Panc1 (cell line): ENCODE results near the gene CYSTM1. TPM values are rescaled to one million over a fixed set of nuclear protein-coding genes. Genes with fewer than 3 reads are reported as not detected.

Experiments
- ATAC-seq: fragments of 200-7000 bp; cut with Tn5 transposase; 2 replicates; pipeline ENCODE4 v1.9.1; 2020; ENCODE audit warnings: mild to moderate bottlenecking, moderate library complexity
- BruUV-seq: library from RNA; stranded (reverse); fragments of 400-500 nt; replicated peaks from 2 replicates; lab custom pipeline; 2021; lab: Mats Ljungman, UMichigan
- CTCF ChIA-PET: fragments of 300-600 bp; sonication (Branson Sonifier 250); formaldehyde crosslinking; loops from one replicate; lab custom pipeline; 2022; ENCODE audit warnings: antibody characterized with exemption; lab: Charles Lee
- POLR2A ChIA-PET: fragments of 300-600 bp; sonication (Branson Sonifier 250); formaldehyde crosslinking; loops from one replicate; lab custom pipeline; 2022; ENCODE audit warnings: antibody characterized with exemption; lab: Charles Lee
- DNase-seq: peaks from one replicate; pipeline ENCODE4 v3.0.0-alpha.2; 2010; ENCODE audit warnings: low read depth, low spot score
- H3K27ac ChIP-seq: 2 replicates; pipeline ENCODE4 v1.5.1; 2011; ENCODE audit warnings: mild to moderate bottlenecking, low read length, inconsistent platforms
- H3K27me3 ChIP-seq: fragments of 200-500 bp; sonication (Bioruptor generic); 2 replicates; pipeline ENCODE4 v1.6.0; 2014; ENCODE audit warnings: low read length, inconsistent platforms; ENCODE audit not compliant: control insufficient read depth, insufficient read depth
- H3K36me3 ChIP-seq: fragments of 200-500 bp; sonication (Bioruptor generic); 2 replicates; pipeline ENCODE4 v1.5.1; 2014; ENCODE audit warnings: inconsistent platforms, mild to moderate bottlenecking, low read length, moderate library complexity; ENCODE audit not compliant: control insufficient read depth, insufficient read depth
- H3K4me1 ChIP-seq: 2 replicates; pipeline ENCODE4 v1.5.1; 2011; ENCODE audit warnings: inconsistent platforms, mild to moderate bottlenecking, low read length, moderate library complexity; ENCODE audit not compliant: control insufficient read depth, insufficient read depth
- H3K4me3 ChIP-seq, 2 experiments: 2 replicates each; pipeline ENCODE4 v1.5.1; 2011 to 2012; ENCODE audit warnings: low read depth in 2 of 2, low read length in 2 of 2, mild to moderate bottlenecking in 2 of 2, inconsistent platforms in 1 of 2, moderate library complexity in 1 of 2
- H3K9me3 ChIP-seq: fragments of 200-500 bp; sonication (Bioruptor generic); 2 replicates; pipeline ENCODE4 v1.5.1; 2014; ENCODE audit warnings: low read depth, mild to moderate bottlenecking, inconsistent platforms, low read length, moderate library complexity; ENCODE audit not compliant: control insufficient read depth, insufficient read depth
- POLR2AphosphoS5 ChIP-seq: IDR thresholded peaks from 2 replicates; pipeline ENCODE4 v1.6.1; 2012; ENCODE audit warnings: mild to moderate bottlenecking, low read depth, low read length, moderate library complexity
- SIN3A ChIP-seq: IDR thresholded peaks from 2 replicates; pipeline ENCODE4 v1.6.1; 2012; ENCODE audit warnings: low read depth, mild to moderate bottlenecking, low read length, moderate library complexity, borderline replicate concordance; ENCODE audit not compliant: insufficient read depth
- TCF7L2 ChIP-seq: IDR thresholded peaks from 2 replicates; pipeline ENCODE4 v1.6.1; 2011; ENCODE audit warnings: mild to moderate bottlenecking, low read depth, low read length, inconsistent platforms
- in situ Hi-C: cut with HindIII; loops from 2 replicates; pipeline ENCODE4 v1.10.0; 2016; ENCODE audit warnings: low sequenced_read_pairs, low pct_unique_long_range_greater_than_20kb
- intact Hi-C: fragments of 100-400 bp; cut with micrococcal nuclease; formaldehyde crosslinking; loops from one replicate; pipeline ENCODE4 v1.10.0; 2022; ENCODE audit not compliant: unreplicated experiment
- total RNA-seq: library from RNA; stranded (reverse); gene quantifications from one replicate; pipeline ENCODE4 v1.2.1, GENCODE V29; 2021; ENCODE audit not compliant: unreplicated experiment
- TF ChIP-seq, protein P1 (sequence below), 2 experiments: IDR thresholded peaks; 2 replicates each; pipeline ENCODE4 v1.6.1; 2011 to 2012; ENCODE audit warnings: low read depth in 2 of 2, control low read depth in 1 of 2, low read length in 1 of 2, mild to moderate bottlenecking in 1 of 2, moderate library complexity in 1 of 2; ENCODE audit not compliant: insufficient read depth in 1 of 2
- TF ChIP-seq, protein P2 (sequence below): fragments of 450-650 bp; IDR thresholded peaks from 2 replicates; pipeline ENCODE4 v1.5.1; 2017; ENCODE audit warnings: mild to moderate bottlenecking

CYSTM1 gene
- total RNA-seq, 1 experiment from 2014 or later: 126 TPM

GRCh38 chr5:140169410-140169809, 5.6 kb upstream of the CYSTM1 start:
- peaks cover 6% of the 10 kb centered on the region; the same call in 1 of the 2 replicates for H3K4me1 ChIP-seq
- no peak overlapping the region for H3K4me3 ChIP-seq
- no peak overlapping the region for H3K27ac ChIP-seq
- ChIA-PET POLR2A (interaction anchor here (0.7 kb wide), 1 partner anchor 51 kb away, joined by 4 read pairs; no protein-coding TSS in a partner anchor), CTCF (no interaction called here)
- intact Hi-C loops: no loop called here
- no peaks in the 10 kb centered on the region for H3K27me3 ChIP-seq
- ATAC-seq (no peak), DNase-seq (no peak)
- no TSS peak for BruUV-seq
- no peaks in the 10 kb centered on the region for H3K36me3 ChIP-seq
- TF ChIP-seq, protein P1, sequence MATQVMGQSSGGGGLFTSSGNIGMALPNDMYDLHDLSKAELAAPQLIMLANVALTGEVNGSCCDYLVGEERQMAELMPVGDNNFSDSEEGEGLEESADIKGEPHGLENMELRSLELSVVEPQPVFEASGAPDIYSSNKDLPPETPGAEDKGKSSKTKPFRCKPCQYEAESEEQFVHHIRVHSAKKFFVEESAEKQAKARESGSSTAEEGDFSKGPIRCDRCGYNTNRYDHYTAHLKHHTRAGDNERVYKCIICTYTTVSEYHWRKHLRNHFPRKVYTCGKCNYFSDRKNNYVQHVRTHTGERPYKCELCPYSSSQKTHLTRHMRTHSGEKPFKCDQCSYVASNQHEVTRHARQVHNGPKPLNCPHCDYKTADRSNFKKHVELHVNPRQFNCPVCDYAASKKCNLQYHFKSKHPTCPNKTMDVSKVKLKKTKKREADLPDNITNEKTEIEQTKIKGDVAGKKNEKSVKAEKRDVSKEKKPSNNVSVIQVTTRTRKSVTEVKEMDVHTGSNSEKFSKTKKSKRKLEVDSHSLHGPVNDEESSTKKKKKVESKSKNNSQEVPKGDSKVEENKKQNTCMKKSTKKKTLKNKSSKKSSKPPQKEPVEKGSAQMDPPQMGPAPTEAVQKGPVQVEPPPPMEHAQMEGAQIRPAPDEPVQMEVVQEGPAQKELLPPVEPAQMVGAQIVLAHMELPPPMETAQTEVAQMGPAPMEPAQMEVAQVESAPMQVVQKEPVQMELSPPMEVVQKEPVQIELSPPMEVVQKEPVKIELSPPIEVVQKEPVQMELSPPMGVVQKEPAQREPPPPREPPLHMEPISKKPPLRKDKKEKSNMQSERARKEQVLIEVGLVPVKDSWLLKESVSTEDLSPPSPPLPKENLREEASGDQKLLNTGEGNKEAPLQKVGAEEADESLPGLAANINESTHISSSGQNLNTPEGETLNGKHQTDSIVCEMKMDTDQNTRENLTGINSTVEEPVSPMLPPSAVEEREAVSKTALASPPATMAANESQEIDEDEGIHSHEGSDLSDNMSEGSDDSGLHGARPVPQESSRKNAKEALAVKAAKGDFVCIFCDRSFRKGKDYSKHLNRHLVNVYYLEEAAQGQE (IDR thresholded peaks at IDR 0.05; ENCODE audit: insufficient read depth in 1 of 2, low read depth in 2 of 2, low read length in 1 of 2): no peak
- TF ChIP-seq, protein P2, sequence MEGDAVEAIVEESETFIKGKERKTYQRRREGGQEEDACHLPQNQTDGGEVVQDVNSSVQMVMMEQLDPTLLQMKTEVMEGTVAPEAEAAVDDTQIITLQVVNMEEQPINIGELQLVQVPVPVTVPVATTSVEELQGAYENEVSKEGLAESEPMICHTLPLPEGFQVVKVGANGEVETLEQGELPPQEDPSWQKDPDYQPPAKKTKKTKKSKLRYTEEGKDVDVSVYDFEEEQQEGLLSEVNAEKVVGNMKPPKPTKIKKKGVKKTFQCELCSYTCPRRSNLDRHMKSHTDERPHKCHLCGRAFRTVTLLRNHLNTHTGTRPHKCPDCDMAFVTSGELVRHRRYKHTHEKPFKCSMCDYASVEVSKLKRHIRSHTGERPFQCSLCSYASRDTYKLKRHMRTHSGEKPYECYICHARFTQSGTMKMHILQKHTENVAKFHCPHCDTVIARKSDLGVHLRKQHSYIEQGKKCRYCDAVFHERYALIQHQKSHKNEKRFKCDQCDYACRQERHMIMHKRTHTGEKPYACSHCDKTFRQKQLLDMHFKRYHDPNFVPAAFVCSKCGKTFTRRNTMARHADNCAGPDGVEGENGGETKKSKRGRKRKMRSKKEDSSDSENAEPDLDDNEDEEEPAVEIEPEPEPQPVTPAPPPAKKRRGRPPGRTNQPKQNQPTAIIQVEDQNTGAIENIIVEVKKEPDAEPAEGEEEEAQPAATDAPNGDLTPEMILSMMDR: peak; percentile 11; the same call in 1 of the 2 replicates
- TF ChIP-seq SIN3A (no peak), POLR2AphosphoS5 (no peak), TCF7L2 (no peak)
- no peaks in the 10 kb centered on the region for H3K9me3 ChIP-seq
- in situ Hi-C loops: no loop called here

DNA sequence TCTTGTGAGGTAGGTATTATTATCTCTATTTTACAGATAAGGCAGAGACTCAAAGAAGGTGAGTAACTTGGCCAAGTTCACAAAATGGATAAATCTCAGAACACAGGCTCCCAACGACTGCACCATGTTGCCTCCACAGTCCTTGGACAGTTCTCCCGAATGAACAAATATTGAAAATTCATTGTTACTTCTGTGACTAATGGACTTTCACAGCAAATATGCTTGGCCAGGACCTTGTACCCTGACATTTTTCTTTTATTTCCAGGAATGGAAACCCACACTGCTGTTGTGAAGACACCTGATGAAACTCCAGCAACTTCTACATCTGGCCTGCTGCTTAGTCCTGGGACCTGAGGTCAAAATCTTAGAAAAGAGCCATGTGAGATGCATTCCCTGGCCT, 2.5 kb upstream of the CYSTM1 start:
- no TSS peak for BruUV-seq
- intact Hi-C loops: no loop called here
- no peak overlapping the region for H3K4me3 ChIP-seq

More for the DNA sequence above, 2.5 kb upstream of the CYSTM1 start:
- ATAC-seq (no peak), DNase-seq (no peak)
- Histone ChIP-seq H3K27ac (no peak overlapping the region), H3K4me1 (peaks cover 13% of the 10 kb centered on the region), H3K9me3 (no peaks in the 10 kb centered on the region), H3K27me3 (no peaks in the 10 kb centered on the region), H3K36me3 (no peaks in the 10 kb centered on the region)
- TF ChIP-seq, protein P1 (IDR thresholded peaks at IDR 0.05; ENCODE audit: insufficient read depth in 1 of 2, low read depth in 2 of 2, low read length in 1 of 2): no peak
- TF ChIP-seq, protein P2: no peak
- TF ChIP-seq TCF7L2 (no peak), SIN3A (no peak), POLR2AphosphoS5 (no peak)
- in situ Hi-C loops: no loop called here
- ChIA-PET CTCF (no interaction called here), POLR2A (no interaction called here)
